IPS-18a (cell line): ENCODE measurements around the gene OVOL2.

Source experiments
- H3K27ac ChIP-seq: one replicate; pipeline ENCODE4 v1.5.1; 2013; ENCODE audit warnings: low read length
- H3K27me3 ChIP-seq: one replicate; pipeline ENCODE4 v1.6.1; 2013; ENCODE audit warnings: mild to moderate bottlenecking, low read length; ENCODE audit not compliant: control insufficient read depth, insufficient read depth
- H3K36me3 ChIP-seq: one replicate; pipeline ENCODE4 v1.6.1; 2013; ENCODE audit warnings: low read depth, low read length; ENCODE audit not compliant: control insufficient read depth
- H3K4me1 ChIP-seq: one replicate; pipeline ENCODE4 v1.6.1; 2013; ENCODE audit warnings: low read depth, low read length; ENCODE audit not compliant: control insufficient read depth
- H3K4me3 ChIP-seq: one replicate; pipeline ENCODE4 v1.5.1; 2013; ENCODE audit warnings: low read length
- H3K9ac ChIP-seq: one replicate; pipeline ENCODE4 v1.6.1; 2013; ENCODE audit warnings: mild to moderate bottlenecking, low read length, moderate library complexity
- H3K9me3 ChIP-seq: one replicate; pipeline ENCODE4 v1.6.1; 2013; ENCODE audit warnings: low read depth, low read length; ENCODE audit not compliant: control insufficient read depth

Gene OVOL2

DNA sequence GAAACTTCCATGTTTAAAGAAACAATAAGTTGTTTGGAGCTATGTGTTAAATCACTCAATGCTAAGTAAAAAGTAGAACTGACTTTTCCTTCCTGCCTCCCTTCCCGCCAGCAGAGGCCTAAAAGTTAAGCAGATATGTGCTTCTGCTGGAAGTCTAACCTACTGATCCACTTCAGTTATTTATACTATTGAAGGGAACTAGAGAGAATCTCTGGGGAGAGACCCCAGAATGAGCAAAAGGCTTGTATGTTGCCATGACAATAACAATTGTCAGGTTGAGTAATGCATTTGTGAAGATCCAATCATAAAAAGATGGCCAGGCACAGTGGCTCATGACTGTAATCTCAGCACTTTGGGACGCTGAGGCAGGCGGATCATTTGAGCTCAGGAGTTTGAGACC, 64.2 kb downstream of the OVOL2 start:
- H3K27ac ChIP-seq, result no peak overlapping the region
- peaks cover 6% of the 10 kb centered on the region for H3K4me1 ChIP-seq
- H3K27me3 ChIP-seq, result no peaks in the 10 kb centered on the region
- no peak overlapping the region for H3K9ac ChIP-seq
- no peak overlapping the region for H3K4me3 ChIP-seq
- H3K36me3 ChIP-seq, result peaks cover 15% of the 10 kb centered on the region
- no peaks in the 10 kb centered on the region for H3K9me3 ChIP-seq

DNA sequence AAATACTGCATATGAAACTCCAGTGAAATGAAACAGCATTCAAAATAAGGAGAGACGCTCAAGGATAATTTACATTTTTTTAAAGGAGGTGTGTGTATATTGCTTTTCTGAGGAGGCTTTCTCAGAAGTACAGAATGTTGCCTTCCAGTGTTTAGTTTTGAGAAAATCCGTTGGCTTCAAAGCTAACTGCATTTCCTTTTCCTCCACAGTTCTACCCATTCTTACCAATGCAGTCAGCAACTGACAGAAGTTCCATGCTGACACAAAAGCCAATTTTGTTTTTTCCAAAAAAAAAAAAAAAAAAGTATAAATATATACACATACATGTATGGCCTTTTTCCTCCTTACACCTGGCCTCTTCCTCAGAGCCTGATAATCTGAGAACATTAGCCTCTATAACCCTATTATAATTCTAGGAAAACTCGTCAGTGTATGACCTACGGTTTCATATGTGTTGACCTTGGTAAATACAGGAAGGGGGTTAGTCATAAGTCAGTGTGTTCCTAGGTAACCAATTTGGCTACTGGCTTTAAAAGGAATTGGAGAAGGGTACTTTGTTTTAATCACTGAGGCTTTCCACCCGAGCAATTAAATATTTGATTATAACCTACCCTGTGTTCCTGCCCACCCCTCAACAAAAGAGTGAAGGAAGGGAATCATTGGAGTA, 64.7 kb downstream of the OVOL2 start:
- H3K36me3 ChIP-seq, result peaks cover 19% of the 10 kb centered on the region
- no peaks in the 10 kb centered on the region for H3K9me3 ChIP-seq
- no peak overlapping the region for H3K27ac ChIP-seq
- no peaks in the 10 kb centered on the region for H3K27me3 ChIP-seq
- no peak overlapping the region for H3K4me3 ChIP-seq
- no peak overlapping the region for H3K9ac ChIP-seq
- H3K4me1 ChIP-seq, result peaks cover 6% of the 10 kb centered on the region

DNA sequence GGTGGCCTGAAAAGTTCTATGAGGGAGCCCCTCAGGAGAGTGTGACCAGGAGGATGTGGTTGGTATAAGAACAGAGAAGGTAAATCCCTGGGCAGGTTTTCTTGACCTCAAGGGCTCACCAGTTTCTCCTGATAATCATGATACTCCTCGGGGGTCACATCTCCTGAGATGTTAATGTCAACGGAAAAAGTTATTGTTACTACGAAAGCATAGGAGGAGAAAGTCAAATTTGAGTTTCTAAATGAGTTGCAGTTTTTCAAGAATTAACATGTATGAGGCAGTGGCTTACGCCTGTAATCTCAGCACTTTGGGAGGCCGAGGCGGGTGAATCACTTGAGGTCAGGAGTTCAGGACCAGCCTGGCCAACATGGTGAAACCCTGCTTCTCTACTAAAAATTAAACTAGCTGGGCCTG, 65.5 kb downstream of the OVOL2 start:
- Histone ChIP-seq H3K9me3 (no peaks in the 10 kb centered on the region), H3K27me3 (no peaks in the 10 kb centered on the region), H3K36me3 (peaks cover 27% of the 10 kb centered on the region), H3K9ac (no peak overlapping the region), H3K4me1 (peaks cover 6% of the 10 kb centered on the region), H3K4me3 (no peak overlapping the region), H3K27ac (no peak overlapping the region)

DNA sequence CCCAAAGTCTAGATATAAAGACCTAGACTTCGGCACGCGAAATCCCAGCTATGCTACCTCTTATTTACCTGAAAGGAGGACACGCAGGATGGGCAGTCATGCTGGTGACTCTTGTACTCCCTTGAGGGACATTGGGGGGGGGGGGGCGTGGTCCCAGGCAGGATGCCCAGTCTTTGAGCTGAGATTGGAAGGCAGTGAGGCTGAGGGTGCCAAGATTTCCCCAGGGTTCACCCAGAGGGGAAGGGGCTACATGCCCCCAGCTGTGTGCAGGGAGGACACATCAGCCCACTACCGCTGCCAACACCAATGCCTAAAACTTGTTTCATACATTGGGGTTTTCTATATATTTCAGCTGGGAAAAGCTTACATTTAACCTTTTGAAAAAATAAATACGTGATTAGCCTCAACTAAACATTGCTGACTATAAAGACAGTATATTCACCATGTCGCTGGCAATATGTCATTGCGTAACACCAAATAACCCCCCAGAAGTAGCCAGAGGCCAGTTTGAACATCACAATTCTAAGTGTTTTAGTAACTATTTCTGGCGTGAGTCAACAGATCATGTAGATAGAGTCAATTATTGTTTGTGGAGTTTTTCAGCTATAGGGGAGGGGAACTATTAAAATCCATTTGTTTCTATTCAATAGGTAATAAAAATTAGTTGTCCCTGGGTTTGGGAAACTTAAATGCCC, 67.3 kb downstream of the OVOL2 start:
- H3K27ac ChIP-seq, result no peak overlapping the region
- H3K4me1 ChIP-seq, result no peaks in the 10 kb centered on the region
- H3K9me3 ChIP-seq, result no peaks in the 10 kb centered on the region
- no peaks in the 10 kb centered on the region for H3K27me3 ChIP-seq
- no peak overlapping the region for H3K9ac ChIP-seq
- H3K4me3 ChIP-seq, result no peak overlapping the region
- H3K36me3 ChIP-seq, result peaks cover 28% of the 10 kb centered on the region

DNA sequence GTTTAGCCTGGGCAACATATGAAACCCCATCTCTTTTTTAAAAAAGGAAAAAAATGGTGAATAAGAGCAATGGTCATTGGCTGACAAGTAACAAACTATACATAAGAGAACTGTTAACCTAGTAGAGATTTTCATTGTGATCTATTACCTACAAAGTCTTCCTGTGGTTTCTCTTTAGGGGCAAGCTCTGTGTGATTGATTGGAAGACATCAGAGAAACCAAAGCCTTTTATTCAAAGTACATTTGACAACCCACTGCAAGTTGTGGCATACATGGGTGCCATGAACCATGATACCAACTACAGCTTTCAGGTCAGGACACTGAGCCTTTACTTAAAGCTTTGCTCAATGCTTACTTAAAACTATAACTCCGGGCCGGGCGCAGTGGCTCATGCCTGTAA, 69.7 kb downstream of the OVOL2 start:
- peaks cover 13% of the 10 kb centered on the region for H3K4me1 ChIP-seq
- H3K9me3 ChIP-seq, result no peaks in the 10 kb centered on the region
- H3K9ac ChIP-seq, result no peak overlapping the region
- peaks cover 32% of the 10 kb centered on the region for H3K36me3 ChIP-seq
- no peak overlapping the region for H3K4me3 ChIP-seq
- H3K27me3 ChIP-seq, result no peaks in the 10 kb centered on the region
- H3K27ac ChIP-seq, result no peak overlapping the region

DNA sequence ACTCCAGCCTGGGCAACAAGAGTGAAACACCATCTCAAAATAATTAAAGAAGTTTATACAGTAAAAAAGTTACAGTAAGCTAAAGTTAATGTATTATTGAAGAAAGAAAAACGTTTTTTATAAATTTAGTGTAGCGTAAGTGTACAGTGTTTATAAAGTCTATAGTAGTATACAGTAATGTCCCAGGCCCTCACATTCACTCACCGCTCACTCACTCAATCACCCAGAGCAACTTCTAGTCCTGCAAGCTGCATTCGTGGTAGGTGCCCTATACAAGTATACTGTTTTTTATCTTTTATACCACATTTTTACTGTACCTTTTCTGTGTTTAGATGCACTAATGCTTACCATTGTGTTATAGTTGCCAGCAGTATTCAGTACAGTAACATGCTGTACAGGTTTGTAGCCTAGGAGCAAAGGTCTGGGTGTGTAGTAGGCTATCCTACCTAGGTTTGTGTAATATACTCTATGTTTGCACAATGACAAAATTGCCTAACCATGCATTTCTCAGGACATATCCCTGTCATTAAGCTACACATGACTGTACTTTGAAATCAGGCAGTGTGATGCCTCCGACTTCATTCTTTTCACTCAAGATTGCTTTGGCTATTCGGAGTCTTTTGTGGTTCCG, 72.2 kb downstream of the OVOL2 start:
- no peak overlapping the region for H3K4me3 ChIP-seq
- H3K27ac ChIP-seq, result no peak overlapping the region
- no peaks in the 10 kb centered on the region for H3K9me3 ChIP-seq
- H3K36me3 ChIP-seq, result peaks cover 33% of the 10 kb centered on the region
- no peak overlapping the region for H3K9ac ChIP-seq
- H3K4me1 ChIP-seq, result peaks cover 15% of the 10 kb centered on the region
- no peaks in the 10 kb centered on the region for H3K27me3 ChIP-seq

DNA sequence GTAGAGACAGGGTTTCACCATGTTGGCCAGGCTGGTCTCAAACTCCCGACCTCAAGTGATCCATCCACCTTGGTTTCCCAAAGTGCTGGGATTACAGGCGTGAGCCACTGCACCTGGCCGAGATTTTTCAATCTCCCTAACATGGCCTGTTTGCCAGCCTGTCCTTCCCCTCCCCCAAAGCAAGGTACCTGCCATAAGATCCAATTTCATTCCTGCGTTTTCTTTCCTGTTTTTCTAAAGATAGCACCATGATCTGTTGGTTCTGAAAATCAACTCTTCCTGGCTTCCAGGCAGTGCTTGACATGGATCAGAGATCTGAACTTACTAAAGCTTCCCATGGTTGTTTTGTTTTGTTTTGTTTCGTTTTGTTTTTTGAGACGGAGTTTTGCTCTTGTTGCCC, 81.4 kb downstream of the OVOL2 start:
- Histone ChIP-seq H3K4me3 (no peak overlapping the region), H3K9ac (no peak overlapping the region), H3K27ac (no peak overlapping the region), H3K36me3 (peaks cover 26% of the 10 kb centered on the region), H3K4me1 (peaks cover 7% of the 10 kb centered on the region), H3K27me3 (no peaks in the 10 kb centered on the region), H3K9me3 (no peaks in the 10 kb centered on the region)
